RWPE1 (cell line): ENCODE data around the gene KRTAP29-1.

Experiments used
- CTCF ChIA-PET: fragments of 350-600 bp; sonication (Branson Sonifier 250); formaldehyde crosslinking; extraction: SDS; loops from one replicate; lab custom pipeline; 2021; lab: Yijun Ruan, JAX
- POLR2A ChIA-PET: fragments of 400-600 bp; formaldehyde crosslinking; extraction: SDS; loops from one replicate; lab custom pipeline; 2020; ENCODE audit warnings: antibody characterized with exemption; ENCODE audit not compliant: low non-redundant PET; lab: Yijun Ruan, JAX
- DNase-seq: peaks from one replicate; pipeline ENCODE4 v3.0.0; 2012; ENCODE audit warnings: low spot score
- H3K27ac ChIP-seq: fragments of 450-650 bp; 2 replicates; pipeline ENCODE4 v1.5.1; 2017
- CTCF ChIP-seq: fragments of 450-650 bp; conservative IDR thresholded peaks from 2 replicates; pipeline ENCODE4 v1.5.1; 2017; ENCODE audit warnings: low read depth, mild to moderate bottlenecking

KRTAP29-1 gene

GRCh38 chr17:41324180-41325075 is 21.8 kb upstream of the KRTAP29-1 start:
- POLR2A ChIA-PET: no interaction called here
- CTCF ChIA-PET: interaction anchor here (0.6 to 1.4 kb wide), 8 partner anchors 10 to 467 kb away, joined by 3 to 4 read pairs (median 3); no protein-coding TSS in a partner anchor
- H3K27ac ChIP-seq: no peak overlapping the region
- TF ChIP-seq CTCF: peak; percentile 21
- peak; percentile 42 for DNase-seq

- no peak for DNase-seq
- POLR2A ChIA-PET: no interaction called here
- peak overlapping the region; percentile 32 for H3K27ac ChIP-seq
- TF ChIP-seq CTCF: no peak
- CTCF ChIA-PET: interaction anchor here (0.6 to 1.8 kb wide), 25 partner anchors 10 to 517 kb away, joined by 3 to 13 read pairs (median 4); partner anchors contain the start of genes KRT15 and KRTAP16-1
Observed at GRCh38 chr17:41322903-41323895, 20.5 kb upstream of the KRTAP29-1 start.

- H3K27ac ChIP-seq: peak overlapping the region; percentile 32
- DNase-seq: peak; percentile 40
- ChIA-PET CTCF (interaction anchor here (0.6 to 1.8 kb wide), 23 partner anchors 9 to 516 kb away, joined by 3 to 13 read pairs (median 4); partner anchors contain the start of genes KRT15 and KRTAP16-1), POLR2A (no interaction called here)
- TF ChIP-seq CTCF: peak; percentile 89
Observed at GRCh38 chr17:41322094-41322902, 19.6 kb upstream of the KRTAP29-1 start.

- ChIA-PET POLR2A (no interaction called here), CTCF (no interaction called here)
- no peak for DNase-seq
- H3K27ac ChIP-seq: no peak overlapping the region
- no peak for TF ChIP-seq CTCF
Observed at GRCh38 chr17:41318231-41318630, 15.6 kb upstream of the KRTAP29-1 start.

- peak; percentile 5 for DNase-seq
- POLR2A ChIA-PET: no interaction called here
- CTCF ChIA-PET: interaction anchor here (0.7 to 1.1 kb wide), 2 partner anchors 13 to 498 kb away, joined by 4 to 7 read pairs; no protein-coding TSS in a partner anchor
- TF ChIP-seq CTCF: no peak
- H3K27ac ChIP-seq: no peak overlapping the region
Observed at GRCh38 chr17:41315814-41316445, 13.3 kb upstream of the KRTAP29-1 start.
